GM19099 (cell line): ENCODE data around the gene ST3GAL5.

Source experiments
- POLR2A ChIP-seq: IDR thresholded peaks from 3 replicates; pipeline ENCODE4 v1.6.1; 2011; ENCODE audit warnings: low read depth; ENCODE audit not compliant: insufficient read length; ENCODE audit errors: extremely low read depth

The ST3GAL5 gene

DNA sequence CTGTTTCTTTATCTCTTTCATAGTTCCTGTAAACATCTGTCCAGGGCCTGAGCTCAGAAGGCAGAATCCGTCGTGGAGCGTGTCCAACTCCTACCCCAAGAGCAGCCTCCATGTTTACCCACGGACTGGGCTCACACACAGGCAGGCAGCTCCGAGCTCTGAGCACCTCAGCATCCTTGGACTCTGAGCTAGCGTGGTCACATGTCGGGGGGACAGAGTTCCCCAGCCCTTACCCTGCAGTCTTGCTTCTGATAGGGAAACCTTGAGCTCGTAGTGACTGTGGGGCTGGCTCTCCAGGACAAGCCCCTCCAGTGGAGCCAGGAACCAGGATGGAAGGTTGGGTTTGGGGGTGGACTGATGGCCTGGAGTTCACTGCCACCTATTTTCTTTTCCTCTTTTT lies 15.1 kb upstream of the ST3GAL5 start:
- TF ChIP-seq POLR2A, result no peak

DNA sequence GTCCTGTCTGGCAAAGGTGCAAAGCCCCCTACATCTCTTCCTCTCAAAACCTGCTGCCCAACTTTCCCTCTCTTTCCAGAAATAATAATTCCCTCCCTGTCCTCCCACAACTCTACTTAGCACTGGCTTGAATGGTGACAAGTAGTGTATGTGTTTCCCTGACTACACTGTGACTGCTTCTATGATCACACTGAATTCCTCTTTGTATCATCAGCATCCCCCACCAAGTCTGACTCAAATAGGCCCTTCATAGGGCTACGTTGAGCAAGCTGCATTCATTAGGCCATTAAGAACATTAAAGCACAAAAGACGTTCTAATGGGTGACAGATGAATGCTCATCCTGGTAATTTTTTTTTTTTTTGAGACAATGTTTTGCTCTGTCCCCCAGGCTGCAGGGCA lies 13.7 kb upstream of the ST3GAL5 start:
- TF ChIP-seq POLR2A, result no peak

GRCh38 chr2:85901155-85901554 lies 12.4 kb upstream of the ST3GAL5 start:
- no peak for TF ChIP-seq POLR2A

GRCh38 chr2:85900366-85900765 lies 11.6 kb upstream of the ST3GAL5 start:
- no peak for TF ChIP-seq POLR2A

- no peak for TF ChIP-seq POLR2A
Observed at GRCh38 chr2:85899849-85900248, 11.1 kb upstream of the ST3GAL5 start.

DNA sequence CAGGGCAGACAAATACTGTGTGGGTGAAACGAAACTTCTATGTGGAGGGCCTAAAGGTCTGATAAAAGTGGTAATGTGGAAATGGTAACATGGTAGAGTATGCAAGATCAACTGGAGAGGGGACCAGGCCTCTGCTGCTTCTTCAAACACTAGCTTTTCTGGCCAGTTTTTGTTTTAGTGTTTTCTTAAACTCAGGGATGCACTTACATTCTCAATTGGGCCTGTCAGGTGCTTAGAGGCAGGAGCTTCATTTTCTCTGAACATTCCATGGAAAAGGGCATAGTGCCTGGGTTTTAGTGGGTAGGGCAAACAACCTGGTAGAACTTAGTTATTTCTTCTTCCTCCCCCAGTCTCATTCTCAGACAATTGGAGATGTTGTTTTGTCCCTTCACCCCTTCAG lies 10.5 kb upstream of the ST3GAL5 start:
- no peak for TF ChIP-seq POLR2A

DNA sequence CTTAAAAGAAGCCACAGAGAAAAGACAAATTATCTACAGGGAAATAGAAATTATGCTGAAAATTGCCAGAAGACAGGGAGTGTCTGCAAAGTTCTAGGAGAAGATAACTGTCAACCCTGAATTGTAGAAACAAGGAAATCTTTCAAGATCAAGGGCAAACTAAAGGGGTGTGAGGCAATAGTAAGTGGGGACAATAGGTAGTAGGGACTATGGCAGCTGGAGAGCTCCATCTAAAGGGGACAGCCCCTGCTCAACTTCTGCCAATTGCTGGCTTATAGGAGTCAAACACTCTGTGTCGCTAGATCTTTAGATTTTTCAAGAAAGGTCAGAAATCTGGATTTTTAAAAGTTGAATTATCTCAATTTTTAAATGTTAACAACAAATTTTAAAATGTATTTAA lies 10.1 kb upstream of the ST3GAL5 start:
- TF ChIP-seq POLR2A, result no peak

GRCh38 chr2:85893428-85894258 lies 4.9 kb upstream of the ST3GAL5 start:
- no peak for TF ChIP-seq POLR2A

GRCh38 chr2:85892216-85892944 lies 3.6 kb upstream of the ST3GAL5 start:
- TF ChIP-seq POLR2A, result no peak

DNA sequence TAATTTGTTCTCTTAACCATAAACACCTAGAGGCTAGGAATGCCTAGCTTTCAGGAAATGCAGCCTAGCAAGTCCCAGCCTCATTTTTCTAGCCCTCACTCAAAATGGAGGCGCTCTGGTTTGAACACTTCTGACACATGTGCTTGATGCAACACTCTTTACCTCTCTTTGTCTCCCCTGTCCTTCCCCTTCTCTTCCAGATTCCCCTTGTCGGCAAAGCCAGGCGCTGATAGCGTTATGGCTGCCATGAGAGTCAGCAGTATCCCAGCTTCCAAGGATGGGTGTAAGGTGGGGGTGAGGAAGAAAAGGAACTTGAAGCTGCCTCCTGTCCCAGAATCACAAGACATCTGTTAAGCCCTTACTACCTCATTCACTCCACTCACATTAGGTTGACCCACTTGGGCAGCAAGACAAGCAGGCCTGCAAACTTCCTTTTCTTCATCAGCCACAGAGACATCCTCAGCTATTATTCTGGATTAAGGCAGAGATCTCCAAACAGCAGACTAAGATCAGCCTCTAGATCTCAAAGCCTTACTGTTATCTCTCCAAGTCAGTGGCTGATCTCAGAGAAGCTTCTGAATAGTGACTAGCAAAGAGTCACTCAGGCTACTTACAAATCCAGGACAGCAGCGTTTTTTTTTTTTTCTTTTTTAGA lies 1.9 kb upstream of the ST3GAL5 start:
- TF ChIP-seq POLR2A, result no peak

DNA sequence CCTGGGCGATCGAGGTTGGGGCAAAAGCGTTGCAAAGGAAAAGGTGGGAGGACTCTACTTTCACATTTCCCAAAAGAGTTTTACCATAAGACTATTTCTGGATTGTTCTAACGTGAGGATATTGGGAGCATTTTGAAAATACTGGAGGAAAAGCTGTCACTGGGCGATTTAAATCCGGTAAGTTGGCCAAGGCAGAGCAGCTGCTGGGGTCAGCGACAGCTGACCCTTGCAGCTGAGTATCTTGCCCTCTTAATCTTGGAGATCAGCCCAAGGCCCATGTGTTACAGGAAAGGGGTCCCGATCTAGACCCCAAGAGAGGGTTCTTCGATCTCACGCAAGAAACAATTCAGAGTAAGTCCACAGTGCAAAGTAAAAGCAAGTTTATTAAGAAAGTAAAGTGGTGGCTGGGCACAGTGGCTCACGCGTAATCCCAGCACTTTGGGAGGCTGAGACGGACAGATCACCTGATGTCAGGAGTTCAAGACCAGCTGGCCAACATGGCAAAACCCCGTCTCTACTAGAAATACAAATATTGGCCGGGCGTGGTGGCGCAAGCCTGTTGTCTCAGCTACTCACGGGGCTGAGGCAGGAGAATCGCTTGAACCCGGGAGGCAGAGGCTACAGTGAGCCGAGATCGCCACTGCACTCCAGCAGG lies 964 bp upstream of the ST3GAL5 start:
- TF ChIP-seq POLR2A, result no peak

- TF ChIP-seq POLR2A, result no peak
Observed at GRCh38 chr2:85888020-85888683, 638 bp downstream of the ST3GAL5 start.

- TF ChIP-seq POLR2A, result no peak
Observed at GRCh38 chr2:85887566-85888019, 1.2 kb downstream of the ST3GAL5 start.

DNA sequence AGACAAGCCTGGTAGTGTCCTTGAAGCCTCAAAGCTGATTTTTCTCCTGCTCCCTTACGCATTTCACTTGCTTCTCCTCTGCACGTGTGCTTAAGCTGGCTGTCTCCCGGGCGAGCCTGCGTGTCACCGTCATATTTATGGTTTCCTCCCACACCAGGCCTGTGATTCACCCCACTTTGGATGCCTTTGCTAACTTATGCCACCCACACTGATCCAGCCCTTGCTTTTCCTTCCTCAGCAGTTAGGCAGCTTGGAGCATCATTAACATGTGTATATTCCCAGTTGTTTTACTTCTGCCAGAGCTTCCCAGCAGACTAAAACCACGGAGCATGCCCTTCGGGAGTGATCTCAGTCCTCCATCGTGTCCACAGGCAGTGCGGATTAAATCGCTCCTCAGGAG lies 2.2 kb downstream of the ST3GAL5 start:
- TF ChIP-seq POLR2A, result no peak

GRCh38 chr2:85886141-85886540 lies 2.6 kb downstream of the ST3GAL5 start:
- no peak for TF ChIP-seq POLR2A
